Measurements from ENCODE around the gene SLC46A3.
"Not testable (repeated sequence)": the region's sequence is repeated elsewhere in the genome, so short reads cannot be mapped to it uniquely, and the experiment has no call there.

SLC46A3 gene

GRCh38 chr13:28744091-28744536, 25.3 kb upstream of the SLC46A3 start:
- DNase-seq (ENCODE audit: low read depth): no peak
- H3K4me3 ChIP-seq (ENCODE audit: control insufficient read depth, low read depth, low read length): no peak overlapping the region
- TF ChIP-seq, protein P1, sequence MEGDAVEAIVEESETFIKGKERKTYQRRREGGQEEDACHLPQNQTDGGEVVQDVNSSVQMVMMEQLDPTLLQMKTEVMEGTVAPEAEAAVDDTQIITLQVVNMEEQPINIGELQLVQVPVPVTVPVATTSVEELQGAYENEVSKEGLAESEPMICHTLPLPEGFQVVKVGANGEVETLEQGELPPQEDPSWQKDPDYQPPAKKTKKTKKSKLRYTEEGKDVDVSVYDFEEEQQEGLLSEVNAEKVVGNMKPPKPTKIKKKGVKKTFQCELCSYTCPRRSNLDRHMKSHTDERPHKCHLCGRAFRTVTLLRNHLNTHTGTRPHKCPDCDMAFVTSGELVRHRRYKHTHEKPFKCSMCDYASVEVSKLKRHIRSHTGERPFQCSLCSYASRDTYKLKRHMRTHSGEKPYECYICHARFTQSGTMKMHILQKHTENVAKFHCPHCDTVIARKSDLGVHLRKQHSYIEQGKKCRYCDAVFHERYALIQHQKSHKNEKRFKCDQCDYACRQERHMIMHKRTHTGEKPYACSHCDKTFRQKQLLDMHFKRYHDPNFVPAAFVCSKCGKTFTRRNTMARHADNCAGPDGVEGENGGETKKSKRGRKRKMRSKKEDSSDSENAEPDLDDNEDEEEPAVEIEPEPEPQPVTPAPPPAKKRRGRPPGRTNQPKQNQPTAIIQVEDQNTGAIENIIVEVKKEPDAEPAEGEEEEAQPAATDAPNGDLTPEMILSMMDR (IDR thresholded peaks at IDR 0.05; ENCODE audit: control insufficient read depth, insufficient read depth, low read depth, low read length, missing control alignments): no peak

- TF ChIP-seq, protein P1 (IDR thresholded peaks at IDR 0.05; ENCODE audit: control insufficient read depth, insufficient read depth, low read depth, low read length, missing control alignments): no peak
- no peak for DNase-seq (ENCODE audit: low read depth)
- no peak overlapping the region for H3K4me3 ChIP-seq (ENCODE audit: control insufficient read depth, low read depth, low read length)
Measured at GRCh38 chr13:28743499-28744083, 24.8 kb upstream of the SLC46A3 start.

- H3K4me3 ChIP-seq (ENCODE audit: control insufficient read depth, low read depth, low read length): no peak overlapping the region
- DNase-seq (ENCODE audit: low read depth): no peak
- TF ChIP-seq, protein P1 (IDR thresholded peaks at IDR 0.05; ENCODE audit: control insufficient read depth, insufficient read depth, low read depth, low read length, missing control alignments): no peak
Measured at GRCh38 chr13:28743020-28743419, 24.2 kb upstream of the SLC46A3 start.

DNA sequence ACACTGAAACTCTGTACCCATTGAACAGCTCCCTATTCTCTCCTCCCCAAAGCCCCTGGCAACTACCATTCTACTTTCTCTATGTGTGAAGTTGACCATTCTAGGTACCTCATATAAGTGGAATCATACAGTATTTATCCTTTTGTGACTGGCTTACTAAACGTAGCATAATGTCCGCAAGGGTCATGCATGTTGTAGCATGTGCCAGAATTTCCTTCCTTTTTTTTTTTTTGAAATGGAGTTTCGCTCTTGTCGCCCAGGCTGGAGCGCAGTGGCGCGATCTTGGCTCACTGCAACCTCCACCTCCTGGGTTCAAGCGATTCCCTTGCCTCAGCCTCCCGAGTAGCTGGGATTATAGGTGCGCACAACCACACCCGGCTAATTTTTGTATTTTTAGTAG, 23.7 kb upstream of the SLC46A3 start:
- DNase-seq (ENCODE audit: low read depth); H3K4me3 ChIP-seq (ENCODE audit: control insufficient read depth, low read depth, low read length): not testable (repeated sequence)

GRCh38 chr13:28741084-28741491, 22.3 kb upstream of the SLC46A3 start:
- H3K4me3 ChIP-seq (ENCODE audit: control insufficient read depth, low read depth, low read length): no peak overlapping the region
- no peak for DNase-seq (ENCODE audit: low read depth)
- TF ChIP-seq, protein P1 (IDR thresholded peaks at IDR 0.05; ENCODE audit: control insufficient read depth, insufficient read depth, low read depth, low read length, missing control alignments): no peak

GRCh38 chr13:28739376-28739775, 20.6 kb upstream of the SLC46A3 start:
- no peak overlapping the region for H3K4me3 ChIP-seq (ENCODE audit: control insufficient read depth, low read depth, low read length)
- no peak for DNase-seq (ENCODE audit: low read depth)
- TF ChIP-seq, protein P1 (IDR thresholded peaks at IDR 0.05; ENCODE audit: control insufficient read depth, insufficient read depth, low read depth, low read length, missing control alignments): no peak

- H3K4me3 ChIP-seq (ENCODE audit: control insufficient read depth, low read depth, low read length): no peak overlapping the region
- TF ChIP-seq, protein P1 (IDR thresholded peaks at IDR 0.05; ENCODE audit: control insufficient read depth, insufficient read depth, low read depth, low read length, missing control alignments): no peak
- no peak for DNase-seq (ENCODE audit: low read depth)
Measured at GRCh38 chr13:28735481-28736029, 16.8 kb upstream of the SLC46A3 start.
